ENCODE measurements around the gene CAPSL. TPM values are rescaled to one million over a fixed set of nuclear protein-coding genes. Genes with fewer than 3 reads are reported as not detected.

The CAPSL gene
- total and polyA plus RNA-seq, 4 donors = 2.6 to 24.2 (median 6.6) TPM

- no peaks in the 10 kb centered on the region for H3K4me1 ChIP-seq (ENCODE audit: control insufficient read depth, insufficient read depth, low read length)
- H3K27me3 ChIP-seq (ENCODE audit: control insufficient read depth, insufficient read depth, low read length) = no peaks in the 10 kb centered on the region
- H3K4me3 ChIP-seq (ENCODE audit: low read depth, low read length) = no peak overlapping the region
- H3K36me3 ChIP-seq (ENCODE audit: control insufficient read depth, insufficient read depth, low read length) = no peaks in the 10 kb centered on the region
- no peaks in the 10 kb centered on the region for H3K9me3 ChIP-seq (ENCODE audit: control insufficient read depth, insufficient read depth, low read length)
- H3K27ac ChIP-seq (ENCODE audit: low read depth, low read length) = no peak overlapping the region
- DNase-seq (ENCODE audit: low read depth in 4 of 6, low spot score in 6 of 6) = no peak
- WGBS (ENCODE audit: insufficient coverage) = 100% methylated on average over 1 of the region's 1 CpG
Observed at GRCh38 chr5:35880156-35880555, 58.3 kb downstream of the CAPSL start.

GRCh38 chr5:35879649-35880048, 58.8 kb downstream of the CAPSL start:
- no peak overlapping the region for H3K27ac ChIP-seq (ENCODE audit: low read depth, low read length)
- no peak overlapping the region for H3K4me3 ChIP-seq (ENCODE audit: low read depth, low read length)
- H3K27me3 ChIP-seq (ENCODE audit: control insufficient read depth, insufficient read depth, low read length) = no peaks in the 10 kb centered on the region
- no peaks in the 10 kb centered on the region for H3K4me1 ChIP-seq (ENCODE audit: control insufficient read depth, insufficient read depth, low read length)
- H3K9me3 ChIP-seq (ENCODE audit: control insufficient read depth, insufficient read depth, low read length) = no peaks in the 10 kb centered on the region
- no peak for DNase-seq (ENCODE audit: low read depth in 4 of 6, low spot score in 6 of 6)
- no peaks in the 10 kb centered on the region for H3K36me3 ChIP-seq (ENCODE audit: control insufficient read depth, insufficient read depth, low read length)

GRCh38 chr5:35879096-35879495, 59.3 kb downstream of the CAPSL start:
- WGBS (ENCODE audit: insufficient coverage) = no CpG with 5 or more reads among the region's 2 CpGs
- no peak overlapping the region for H3K4me3 ChIP-seq (ENCODE audit: low read depth, low read length)
- no peak for DNase-seq (ENCODE audit: low read depth in 4 of 6, low spot score in 6 of 6)

GRCh38 chr5:35878079-35878478, 60.3 kb downstream of the CAPSL start:
- Histone ChIP-seq H3K4me1 (ENCODE audit: control insufficient read depth, insufficient read depth, low read length) (no peaks in the 10 kb centered on the region), H3K9me3 (ENCODE audit: control insufficient read depth, insufficient read depth, low read length) (no peaks in the 10 kb centered on the region), H3K27ac (ENCODE audit: low read depth, low read length) (no peak overlapping the region), H3K4me3 (ENCODE audit: low read depth, low read length) (no peak overlapping the region), H3K36me3 (ENCODE audit: control insufficient read depth, insufficient read depth, low read length) (no peaks in the 10 kb centered on the region), H3K27me3 (ENCODE audit: control insufficient read depth, insufficient read depth, low read length) (no peaks in the 10 kb centered on the region)
- DNase-seq (ENCODE audit: low read depth in 4 of 6, low spot score in 6 of 6) = no peak

More at GRCh38 chr5:35879096-35879495, 59.3 kb downstream of the CAPSL start:
- no peaks in the 10 kb centered on the region for H3K4me1 ChIP-seq (ENCODE audit: control insufficient read depth, insufficient read depth, low read length)
- H3K36me3 ChIP-seq (ENCODE audit: control insufficient read depth, insufficient read depth, low read length) = no peaks in the 10 kb centered on the region
- no peaks in the 10 kb centered on the region for H3K27me3 ChIP-seq (ENCODE audit: control insufficient read depth, insufficient read depth, low read length)
- no peak overlapping the region for H3K27ac ChIP-seq (ENCODE audit: low read depth, low read length)
- no peaks in the 10 kb centered on the region for H3K9me3 ChIP-seq (ENCODE audit: control insufficient read depth, insufficient read depth, low read length)

- DNase-seq (ENCODE audit: low read depth in 4 of 6, low spot score in 6 of 6) = no peak
- no peak overlapping the region for H3K27ac ChIP-seq (ENCODE audit: low read depth, low read length)
- no peaks in the 10 kb centered on the region for H3K4me1 ChIP-seq (ENCODE audit: control insufficient read depth, insufficient read depth, low read length)
- H3K9me3 ChIP-seq (ENCODE audit: control insufficient read depth, insufficient read depth, low read length) = no peaks in the 10 kb centered on the region
- H3K27me3 ChIP-seq (ENCODE audit: control insufficient read depth, insufficient read depth, low read length) = no peaks in the 10 kb centered on the region
- WGBS (ENCODE audit: insufficient coverage) = no CpG with 5 or more reads among the region's 2 CpGs
- no peaks in the 10 kb centered on the region for H3K36me3 ChIP-seq (ENCODE audit: control insufficient read depth, insufficient read depth, low read length)
- H3K4me3 ChIP-seq (ENCODE audit: low read depth, low read length) = no peak overlapping the region
Observed at GRCh38 chr5:35877655-35878054, 60.8 kb downstream of the CAPSL start.

GRCh38 chr5:35876922-35877321, 61.5 kb downstream of the CAPSL start:
- H3K9me3 ChIP-seq (ENCODE audit: control insufficient read depth, insufficient read depth, low read length) = no peaks in the 10 kb centered on the region
- H3K4me3 ChIP-seq (ENCODE audit: low read depth, low read length) = no peak overlapping the region
- no CpG with 5 or more reads among the region's 3 CpGs for WGBS (ENCODE audit: insufficient coverage)
- H3K27me3 ChIP-seq (ENCODE audit: control insufficient read depth, insufficient read depth, low read length) = no peaks in the 10 kb centered on the region
- H3K36me3 ChIP-seq (ENCODE audit: control insufficient read depth, insufficient read depth, low read length) = no peaks in the 10 kb centered on the region
- no peak for DNase-seq (ENCODE audit: low read depth in 4 of 6, low spot score in 6 of 6)
- H3K4me1 ChIP-seq (ENCODE audit: control insufficient read depth, insufficient read depth, low read length) = no peaks in the 10 kb centered on the region
- no peak overlapping the region for H3K27ac ChIP-seq (ENCODE audit: low read depth, low read length)

GRCh38 chr5:35876454-35876853, 62.0 kb downstream of the CAPSL start:
- H3K36me3 ChIP-seq (ENCODE audit: control insufficient read depth, insufficient read depth, low read length) = no peaks in the 10 kb centered on the region
- no peaks in the 10 kb centered on the region for H3K4me1 ChIP-seq (ENCODE audit: control insufficient read depth, insufficient read depth, low read length)
- DNase-seq (ENCODE audit: low read depth in 4 of 6, low spot score in 6 of 6) = no peak
- H3K4me3 ChIP-seq (ENCODE audit: low read depth, low read length) = no peak overlapping the region
- no peaks in the 10 kb centered on the region for H3K9me3 ChIP-seq (ENCODE audit: control insufficient read depth, insufficient read depth, low read length)
- 94% methylated on average over 2 of the region's 2 CpGs for WGBS (ENCODE audit: insufficient coverage)
- no peaks in the 10 kb centered on the region for H3K27me3 ChIP-seq (ENCODE audit: control insufficient read depth, insufficient read depth, low read length)
- no peak overlapping the region for H3K27ac ChIP-seq (ENCODE audit: low read depth, low read length)

- Histone ChIP-seq H3K4me3 (ENCODE audit: low read depth, low read length) (no peak overlapping the region), H3K27me3 (ENCODE audit: control insufficient read depth, insufficient read depth, low read length) (no peaks in the 10 kb centered on the region), H3K4me1 (ENCODE audit: control insufficient read depth, insufficient read depth, low read length) (no peaks in the 10 kb centered on the region), H3K36me3 (ENCODE audit: control insufficient read depth, insufficient read depth, low read length) (no peaks in the 10 kb centered on the region), H3K9me3 (ENCODE audit: control insufficient read depth, insufficient read depth, low read length) (no peaks in the 10 kb centered on the region), H3K27ac (ENCODE audit: low read depth, low read length) (no peak overlapping the region)
- DNase-seq (ENCODE audit: low read depth in 4 of 6, low spot score in 6 of 6) = no peak
- WGBS (ENCODE audit: insufficient coverage) = no CpG with 5 or more reads among the region's 4 CpGs
Observed at GRCh38 chr5:35870605-35871004, 67.8 kb downstream of the CAPSL start.

- Histone ChIP-seq H3K9me3 (ENCODE audit: control insufficient read depth, insufficient read depth, low read length) (no peaks in the 10 kb centered on the region), H3K4me1 (ENCODE audit: control insufficient read depth, insufficient read depth, low read length) (no peaks in the 10 kb centered on the region), H3K27me3 (ENCODE audit: control insufficient read depth, insufficient read depth, low read length) (no peaks in the 10 kb centered on the region), H3K4me3 (ENCODE audit: low read depth, low read length) (no peak overlapping the region), H3K27ac (ENCODE audit: low read depth, low read length) (no peak overlapping the region), H3K36me3 (ENCODE audit: control insufficient read depth, insufficient read depth, low read length) (no peaks in the 10 kb centered on the region)
- WGBS (ENCODE audit: insufficient coverage) = 58% methylated on average over 5 of the region's 5 CpGs
- DNase-seq (ENCODE audit: low read depth in 4 of 6, low spot score in 6 of 6) = no peak
Observed at GRCh38 chr5:35869685-35870277, 68.6 kb downstream of the CAPSL start.

GRCh38 chr5:35867998-35868397, 70.4 kb downstream of the CAPSL start:
- no peaks in the 10 kb centered on the region for H3K27me3 ChIP-seq (ENCODE audit: control insufficient read depth, insufficient read depth, low read length)
- H3K27ac ChIP-seq (ENCODE audit: low read depth, low read length) = no peak overlapping the region
- H3K36me3 ChIP-seq (ENCODE audit: control insufficient read depth, insufficient read depth, low read length) = no peaks in the 10 kb centered on the region
- no peak for DNase-seq (ENCODE audit: low read depth in 4 of 6, low spot score in 6 of 6)
- no peak overlapping the region for H3K4me3 ChIP-seq (ENCODE audit: low read depth, low read length)
- 96% methylated on average over 2 of the region's 4 CpGs for WGBS (ENCODE audit: insufficient coverage)
- H3K9me3 ChIP-seq (ENCODE audit: control insufficient read depth, insufficient read depth, low read length) = peaks cover 2% of the 10 kb centered on the region
- no peaks in the 10 kb centered on the region for H3K4me1 ChIP-seq (ENCODE audit: control insufficient read depth, insufficient read depth, low read length)
